Activated CD4-positive, alpha-beta T cell treated with anti-CD3 and anti-CD28 coated beads for 36 hours (primary cell): ENCODE measurements around the gene UBE2A. TPM values are rescaled to one million over a fixed set of nuclear protein-coding genes. Genes with fewer than 3 reads are reported as not detected.

Experiments used
- ATAC-seq: fragments of 200-7000 bp; cut with Tn5 transposase; one replicate; pipeline ENCODE4 v1.10.0; 2021; ENCODE audit warnings: mild to moderate bottlenecking, moderate library complexity
- CTCF ChIA-PET: fragments of 350-600 bp; sonication (Branson Sonifier 250); formaldehyde crosslinking; loops from one replicate; lab custom pipeline; 2021; ENCODE audit warnings: antibody characterized with exemption; lab: Charles Lee
- POLR2A ChIA-PET: fragments of 350-600 bp; sonication (Branson Sonifier 250); formaldehyde crosslinking; loops from one replicate; lab custom pipeline; 2021; ENCODE audit warnings: antibody characterized with exemption, inconsistent platforms; lab: Charles Lee
- DNase-seq: peaks from one replicate; pipeline ENCODE4 v3.0.0-alpha.2; 2020
- H3K27ac Mint-ChIP-seq: one replicate; pipeline ENCODE4 v1.8.0; 2021; ENCODE audit warnings: mixed read lengths
- H3K27me3 Mint-ChIP-seq: one replicate; pipeline ENCODE4 v1.8.0; 2021; ENCODE audit warnings: mixed read lengths
- H3K36me3 Mint-ChIP-seq: one replicate; pipeline ENCODE4 v1.8.0; 2021; ENCODE audit warnings: low read depth, mixed read lengths
- H3K4me1 Mint-ChIP-seq: one replicate; pipeline ENCODE4 v1.8.0; 2021; ENCODE audit warnings: mixed read lengths
- H3K4me3 Mint-ChIP-seq: one replicate; pipeline ENCODE4 v1.8.0; 2021; ENCODE audit warnings: mild to moderate bottlenecking, moderate library complexity, mixed read lengths
- H3K9me3 Mint-ChIP-seq: one replicate; pipeline ENCODE4 v1.8.0; 2021; ENCODE audit warnings: low read depth, mixed read lengths
- intact Hi-C, 2 experiments: fragments of 100-400 bp; cut with DNase I in 1 of 2; cut with micrococcal nuclease in 1 of 2; formaldehyde crosslinking; loops; one replicate each; pipeline versions ENCODE4 v1.14.2 to v1.15.1; 2022 to 2024; cut with DNase I, micrococcal nuclease
- total RNA-seq, 2 experiments: library from RNA; stranded (reverse); gene quantifications; one replicate each; pipeline ENCODE4 v1.2.3, GENCODE V29; 2021

Gene UBE2A
- total RNA-seq, 2 experiments from 2014 or later, result 49.2 to 67.9 TPM

GRCh38 chrX:119614776-119615175 is 40.4 kb downstream of the UBE2A start:
- no peak overlapping the region for H3K4me3 Mint-ChIP-seq
- ChIA-PET CTCF (no interaction called here), POLR2A (no interaction called here)
- intact Hi-C loops, result no loop called here
- DNase-seq (no peak), ATAC-seq (no peak)
- no peak overlapping the region for H3K27ac Mint-ChIP-seq
- peaks cover 4% of the 10 kb centered on the region for H3K4me1 Mint-ChIP-seq
- H3K27me3 Mint-ChIP-seq, result no peaks in the 10 kb centered on the region
- H3K9me3 Mint-ChIP-seq, result no peaks in the 10 kb centered on the region
- peaks cover 8% of the 10 kb centered on the region for H3K36me3 Mint-ChIP-seq

- H3K36me3 Mint-ChIP-seq, result peaks cover 10% of the 10 kb centered on the region
- ChIA-PET CTCF (interaction anchor here (0.7 to 0.8 kb wide), 2 partner anchors 34 to 82 kb away, joined by 3 to 4 read pairs; no protein-coding TSS in a partner anchor), POLR2A (interaction anchor here (0.7 kb wide), 1 partner anchor 424 kb away, joined by 3 read pairs; no protein-coding TSS in a partner anchor)
- no peaks in the 10 kb centered on the region for H3K27me3 Mint-ChIP-seq
- peaks cover 4% of the 10 kb centered on the region for H3K4me1 Mint-ChIP-seq
- DNase-seq (no peak), ATAC-seq (no peak)
- intact Hi-C loops, result no loop called here
- no peak overlapping the region for H3K4me3 Mint-ChIP-seq
- H3K27ac Mint-ChIP-seq, result no peak overlapping the region
- no peaks in the 10 kb centered on the region for H3K9me3 Mint-ChIP-seq
These were observed 43.3 kb downstream of the UBE2A start for GRCh38 chrX:119617517-119618164.

GRCh38 chrX:119618439-119618838 is 44.1 kb downstream of the UBE2A start:
- H3K36me3 Mint-ChIP-seq, result peaks cover 13% of the 10 kb centered on the region
- CTCF ChIA-PET, result interaction anchor here (0.9 kb wide), 1 partner anchor 8 kb away, joined by 3 read pairs; no protein-coding TSS in a partner anchor
- peaks cover 4% of the 10 kb centered on the region for H3K4me1 Mint-ChIP-seq
- no peak overlapping the region for H3K27ac Mint-ChIP-seq
- intact Hi-C loops, result no loop called here
- H3K27me3 Mint-ChIP-seq, result no peaks in the 10 kb centered on the region
- H3K9me3 Mint-ChIP-seq, result no peaks in the 10 kb centered on the region
- DNase-seq, result no peak
- no peak overlapping the region for H3K4me3 Mint-ChIP-seq
- no peak for ATAC-seq
- POLR2A ChIA-PET, result no interaction called here

GRCh38 chrX:119622356-119623232 is 48.2 kb downstream of the UBE2A start:
- CTCF ChIA-PET, result interaction anchor here (0.6 to 1.1 kb wide), 4 partner anchors 13 to 409 kb away, joined by 3 to 4 read pairs (median 3); no protein-coding TSS in a partner anchor
- POLR2A ChIA-PET, result no interaction called here
- intact Hi-C loops, result no loop called here

DNA sequence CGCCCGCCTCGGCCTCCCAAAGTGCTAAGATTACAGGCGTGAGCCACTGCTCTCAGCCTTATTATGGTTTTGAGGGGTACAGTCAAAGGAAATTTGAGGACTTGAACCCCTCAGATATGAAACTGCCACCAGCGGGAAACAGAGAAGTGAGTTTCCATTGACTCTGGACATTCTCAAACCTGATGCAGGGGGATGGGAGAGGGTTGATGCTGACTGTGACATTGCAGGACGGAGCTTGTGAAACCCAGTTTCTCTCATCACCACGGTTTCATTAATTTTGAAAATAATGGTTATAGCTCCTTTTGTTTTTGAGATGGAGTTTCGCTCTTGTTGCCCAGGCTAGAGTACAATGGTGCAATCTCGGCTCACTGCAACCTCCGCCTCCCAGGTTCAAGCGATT is 50.1 kb downstream of the UBE2A start:
- Mint-ChIP-seq H3K36me3 (peaks cover 15% of the 10 kb centered on the region), H3K27me3 (no peaks in the 10 kb centered on the region), H3K4me3 (no peak overlapping the region), H3K4me1 (no peaks in the 10 kb centered on the region), H3K27ac (no peak overlapping the region), H3K9me3 (no peaks in the 10 kb centered on the region)
- intact Hi-C loops, result no loop called here
- ATAC-seq (no peak), DNase-seq (no peak)
- CTCF ChIA-PET, result no interaction called here
- POLR2A ChIA-PET, result interaction anchor here (0.6 kb wide), 1 partner anchor 13 kb away, joined by 3 read pairs; no protein-coding TSS in a partner anchor

More at GRCh38 chrX:119622356-119623232, 48.2 kb downstream of the UBE2A start:
- no peaks in the 10 kb centered on the region for H3K27me3 Mint-ChIP-seq
- H3K4me1 Mint-ChIP-seq, result no peaks in the 10 kb centered on the region
- DNase-seq (no peak), ATAC-seq (no peak)
- no peak overlapping the region for H3K4me3 Mint-ChIP-seq
- no peaks in the 10 kb centered on the region for H3K9me3 Mint-ChIP-seq
- peak overlapping the region; percentile 31 for H3K27ac Mint-ChIP-seq
- H3K36me3 Mint-ChIP-seq, result peaks cover 10% of the 10 kb centered on the region

GRCh38 chrX:119624951-119625668 is 50.7 kb downstream of the UBE2A start:
- CTCF ChIA-PET, result no interaction called here
- DNase-seq (no peak), ATAC-seq (no peak)
- no peaks in the 10 kb centered on the region for H3K27me3 Mint-ChIP-seq
- H3K27ac Mint-ChIP-seq, result peak overlapping the region; percentile 14
- intact Hi-C loops, result no loop called here
- H3K4me3 Mint-ChIP-seq, result no peak overlapping the region
- H3K36me3 Mint-ChIP-seq, result peaks cover 17% of the 10 kb centered on the region
- POLR2A ChIA-PET, result interaction anchor here (0.6 kb wide), 1 partner anchor 13 kb away, joined by 3 read pairs; no protein-coding TSS in a partner anchor
- H3K9me3 Mint-ChIP-seq, result no peaks in the 10 kb centered on the region
- H3K4me1 Mint-ChIP-seq, result no peaks in the 10 kb centered on the region

- H3K36me3 Mint-ChIP-seq, result peaks cover 19% of the 10 kb centered on the region
- no peaks in the 10 kb centered on the region for H3K27me3 Mint-ChIP-seq
- intact Hi-C loops, result no loop called here
- ChIA-PET POLR2A (no interaction called here), CTCF (no interaction called here)
- H3K4me1 Mint-ChIP-seq, result no peaks in the 10 kb centered on the region
- no peak for DNase-seq
- no peak overlapping the region for H3K27ac Mint-ChIP-seq
- ATAC-seq, result no peak
- H3K4me3 Mint-ChIP-seq, result no peak overlapping the region
- no peaks in the 10 kb centered on the region for H3K9me3 Mint-ChIP-seq
These were observed 51.5 kb downstream of the UBE2A start for GRCh38 chrX:119625843-119626242.

Other genes with a start within 250 kb of the UBE2A start
- 1 to 10 TPM; 3.6 to 4.8 TPM for gene SLC25A43, start 175.2 kb upstream of the UBE2A start, total RNA-seq
- 100 to 1,000 TPM; 593 to 674 TPM for gene SLC25A5, start 106.1 kb upstream of the UBE2A start, total RNA-seq
- gene STEEP1, start 9.2 kb upstream of the UBE2A start, total RNA-seq, result 10 to 100 TPM; 21.3 to 21.7 TPM
- gene NKRF, start 31.9 kb downstream of the UBE2A start, total RNA-seq, result 10 to 100 TPM; 23.8 to 25.0 TPM
- gene SEPTIN6, start 118.6 kb downstream of the UBE2A start, total RNA-seq, result 100 to 1,000 TPM; 183 to 233 TPM
- gene SOWAHD, start 184.0 kb downstream of the UBE2A start, total RNA-seq, result under 1 TPM; 0.11 to 0.30 TPM
- gene RPL39, start 217.1 kb downstream of the UBE2A start, total RNA-seq, result 1,000 to 10,000 TPM; 1,382 to 2,556 TPM